Spinal cord (tissue), 10 donors: ENCODE measurements around the gene COA1. TPM values are rescaled to one million over a fixed set of nuclear protein-coding genes. Genes with fewer than 3 reads are reported as not detected.

Experiments used
- DNase-seq, 6 donors: peaks; one replicate each; pipeline versions ENCODE4 v3.0.0 to v3.0.0-alpha.2; 2013 to 2015; ENCODE audit warnings: low spot score in 6 of 6, low read depth in 4 of 6
- H3K27ac ChIP-seq: one replicate; pipeline ENCODE4 v1.5.1; 2013; ENCODE audit warnings: low read depth, low read length, control low read depth
- H3K27me3 ChIP-seq: one replicate; pipeline ENCODE4 v1.6.1; 2013; ENCODE audit warnings: low read length; ENCODE audit not compliant: control insufficient read depth, insufficient read depth
- H3K36me3 ChIP-seq: one replicate; pipeline ENCODE4 v1.6.1; 2013; ENCODE audit warnings: low read length; ENCODE audit not compliant: control insufficient read depth, insufficient read depth
- H3K4me1 ChIP-seq: one replicate; pipeline ENCODE4 v1.6.1; 2013; ENCODE audit warnings: low read length; ENCODE audit not compliant: control insufficient read depth, insufficient read depth
- H3K4me3 ChIP-seq: one replicate; pipeline ENCODE4 v1.5.1; 2013; ENCODE audit warnings: low read depth, low read length, control low read depth
- H3K9me3 ChIP-seq: one replicate; pipeline ENCODE4 v1.6.1; 2013; ENCODE audit warnings: low read length; ENCODE audit not compliant: control insufficient read depth, insufficient read depth
- WGBS: methylation state at CpG from one replicate; pipeline ENCODE4 v1.1.5; 2013; ENCODE audit warnings: missing lambda C conversion rate; ENCODE audit not compliant: insufficient coverage; 5-methylcytosine and 5-hydroxymethylcytosine counted together
- polyA plus RNA-seq, 2 donors: library from polyadenylated mRNA; unstranded; fragments of 120-200 nt; gene quantifications; one replicate each; pipeline ENCODE4 v1.2.1, GENCODE V29; 2013; ENCODE audit not compliant: insufficient read length in 2 of 2
- total RNA-seq, 2 donors: library from RNA; depleted of rRNA in 1 of 2; stranded (reverse); fragments of 120-200 nt in 1 of 2; fragments of >200 nt in 1 of 2; gene quantifications; one replicate each; pipeline versions ENCODE4 v1.2.3 to v1.2.4, GENCODE V29; 2013 to 2014
- donor health status: healthy.

Gene COA1
- total and polyA plus RNA-seq, 4 donors: 51.2 to 72.8 (median 59.1) TPM

- H3K27ac ChIP-seq: peak overlapping the region; percentile 2
- H3K4me1 ChIP-seq: peaks cover 49% of the 10 kb centered on the region
- H3K4me3 ChIP-seq: no peak overlapping the region
- WGBS: 68% methylated on average over 4 of the region's 4 CpGs
- DNase-seq: no peak
- no peaks in the 10 kb centered on the region for H3K27me3 ChIP-seq
- H3K36me3 ChIP-seq: peaks cover under 1% of the 10 kb centered on the region
- H3K9me3 ChIP-seq: no peaks in the 10 kb centered on the region
These were observed 79.5 kb downstream of the COA1 start for GRCh38 chr7:43649755-43650274.

GRCh38 chr7:43648473-43649406 lies 80.6 kb downstream of the COA1 start:
- no peaks in the 10 kb centered on the region for H3K9me3 ChIP-seq
- H3K36me3 ChIP-seq: peaks cover 4% of the 10 kb centered on the region
- peak overlapping the region; percentile 89 for H3K27ac ChIP-seq
- H3K4me3 ChIP-seq: no peak overlapping the region
- 18% methylated on average over 5 of the region's 8 CpGs for WGBS
- H3K4me1 ChIP-seq: peaks cover 49% of the 10 kb centered on the region
- DNase-seq: peak in 2 of 6 donors; percentile 41
- H3K27me3 ChIP-seq: no peaks in the 10 kb centered on the region

- Histone ChIP-seq H3K4me3 (no peak overlapping the region), H3K27me3 (no peaks in the 10 kb centered on the region), H3K4me1 (peaks cover 49% of the 10 kb centered on the region), H3K27ac (peak overlapping the region; percentile 89), H3K9me3 (no peaks in the 10 kb centered on the region), H3K36me3 (peaks cover 11% of the 10 kb centered on the region)
- DNase-seq: peak; percentile 69 to 94 (median 78)
- WGBS: 14% methylated on average over 9 of the region's 10 CpGs
These were observed 81.5 kb downstream of the COA1 start for GRCh38 chr7:43647673-43648472.

- WGBS: 10% methylated on average over 2 of the region's 7 CpGs
- Histone ChIP-seq H3K36me3 (peaks cover 11% of the 10 kb centered on the region), H3K4me1 (peaks cover 49% of the 10 kb centered on the region), H3K4me3 (no peak overlapping the region), H3K27ac (peak overlapping the region; percentile 89), H3K27me3 (no peaks in the 10 kb centered on the region), H3K9me3 (no peaks in the 10 kb centered on the region)
- no peak for DNase-seq
These were observed 82.0 kb downstream of the COA1 start for GRCh38 chr7:43647339-43647672.

GRCh38 chr7:43646603-43647338 lies 82.6 kb downstream of the COA1 start:
- H3K4me3 ChIP-seq: no peak overlapping the region
- H3K36me3 ChIP-seq: peaks cover 11% of the 10 kb centered on the region

GRCh38 chr7:43645699-43646226 lies 83.6 kb downstream of the COA1 start:
- Histone ChIP-seq H3K36me3 (peaks cover 11% of the 10 kb centered on the region), H3K9me3 (no peaks in the 10 kb centered on the region), H3K4me1 (peaks cover 41% of the 10 kb centered on the region), H3K27ac (peak overlapping the region; percentile 89), H3K27me3 (no peaks in the 10 kb centered on the region), H3K4me3 (no peak overlapping the region)
- DNase-seq: no peak
- WGBS: 83% methylated on average over 3 of the region's 3 CpGs

More at GRCh38 chr7:43646603-43647338, 82.6 kb downstream of the COA1 start:
- Histone ChIP-seq H3K27ac (peak overlapping the region; percentile 89), H3K9me3 (no peaks in the 10 kb centered on the region), H3K27me3 (no peaks in the 10 kb centered on the region), H3K4me1 (peaks cover 48% of the 10 kb centered on the region)
- peak in 3 of 6 donors; percentile 23 to 79 (median 74) for DNase-seq
- WGBS: 25% methylated on average over 2 of the region's 8 CpGs

- Histone ChIP-seq H3K27ac (no peak overlapping the region), H3K4me1 (peaks cover 41% of the 10 kb centered on the region), H3K4me3 (no peak overlapping the region), H3K36me3 (peaks cover 11% of the 10 kb centered on the region), H3K9me3 (no peaks in the 10 kb centered on the region), H3K27me3 (no peaks in the 10 kb centered on the region)
- WGBS: 80% methylated on average over 8 of the region's 8 CpGs
- DNase-seq: no peak
These were observed 85.5 kb downstream of the COA1 start for GRCh38 chr7:43643846-43644245.

- no peaks in the 10 kb centered on the region for H3K9me3 ChIP-seq
- 90% methylated on average over 13 of the region's 13 CpGs for WGBS
- peaks cover 35% of the 10 kb centered on the region for H3K4me1 ChIP-seq
- H3K36me3 ChIP-seq: peaks cover 13% of the 10 kb centered on the region
- DNase-seq: no peak
- H3K27me3 ChIP-seq: no peaks in the 10 kb centered on the region
- H3K4me3 ChIP-seq: no peak overlapping the region
- no peak overlapping the region for H3K27ac ChIP-seq
These were observed 86.3 kb downstream of the COA1 start for GRCh38 chr7:43642897-43643630.
